Neural crest cell (in vitro differentiated cells): ENCODE data around the gene NOSIP. TPM values are rescaled to one million over a fixed set of nuclear protein-coding genes. Genes with fewer than 3 reads are reported as not detected.

Source experiments
- DNase-seq: peaks from one replicate; pipeline ENCODE4 v3.0.0; 2021; ENCODE audit warnings: low read depth, mixed read lengths, low spot score
- H3K27ac Mint-ChIP-seq: one replicate; pipeline ENCODE4 v1.8.0; 2021; ENCODE audit warnings: mild to moderate bottlenecking, mixed read lengths; ENCODE audit not compliant: unreplicated experiment
- H3K27me3 Mint-ChIP-seq: 2 replicates; pipeline ENCODE4 v1.8.0; 2021; ENCODE audit warnings: low read depth, mild to moderate bottlenecking, mixed read lengths
- H3K36me3 Mint-ChIP-seq: 2 replicates; pipeline ENCODE4 v1.8.0; 2021; ENCODE audit warnings: low read depth, mild to moderate bottlenecking, mixed read lengths
- H3K4me1 Mint-ChIP-seq: 2 replicates; pipeline ENCODE4 v1.8.0; 2021; ENCODE audit warnings: mixed read lengths
- H3K4me3 Mint-ChIP-seq: one replicate; pipeline ENCODE4 v1.8.0; 2021; ENCODE audit warnings: mild to moderate bottlenecking, mixed read lengths
- H3K9me3 Mint-ChIP-seq: 2 replicates; pipeline ENCODE4 v1.8.0; 2021; ENCODE audit warnings: mixed read lengths
- total RNA-seq: library from RNA; stranded (reverse); gene quantifications from 2 replicates; pipeline ENCODE4 v1.2.1, GENCODE V29; 2021
- TF ChIP-seq, protein P1 (sequence below): fragments of 200-600 bp; sonication (generic); conservative IDR thresholded peaks from 2 replicates; pipeline ENCODE4 v1.5.0; 2021; ENCODE audit warnings: antibody characterized with exemption, mild to moderate bottlenecking

Gene NOSIP
- total RNA-seq, 1 donor from 2014 or later, result 74.1 TPM

- Mint-ChIP-seq H3K27me3 (no peaks in the 10 kb centered on the region), H3K27ac (peak overlapping the region; percentile 57), H3K9me3 (no peaks in the 10 kb centered on the region), H3K4me1 (peaks cover 20% of the 10 kb centered on the region), H3K4me3 (no peak overlapping the region), H3K36me3 (no peaks in the 10 kb centered on the region)
- TF ChIP-seq, protein P1, sequence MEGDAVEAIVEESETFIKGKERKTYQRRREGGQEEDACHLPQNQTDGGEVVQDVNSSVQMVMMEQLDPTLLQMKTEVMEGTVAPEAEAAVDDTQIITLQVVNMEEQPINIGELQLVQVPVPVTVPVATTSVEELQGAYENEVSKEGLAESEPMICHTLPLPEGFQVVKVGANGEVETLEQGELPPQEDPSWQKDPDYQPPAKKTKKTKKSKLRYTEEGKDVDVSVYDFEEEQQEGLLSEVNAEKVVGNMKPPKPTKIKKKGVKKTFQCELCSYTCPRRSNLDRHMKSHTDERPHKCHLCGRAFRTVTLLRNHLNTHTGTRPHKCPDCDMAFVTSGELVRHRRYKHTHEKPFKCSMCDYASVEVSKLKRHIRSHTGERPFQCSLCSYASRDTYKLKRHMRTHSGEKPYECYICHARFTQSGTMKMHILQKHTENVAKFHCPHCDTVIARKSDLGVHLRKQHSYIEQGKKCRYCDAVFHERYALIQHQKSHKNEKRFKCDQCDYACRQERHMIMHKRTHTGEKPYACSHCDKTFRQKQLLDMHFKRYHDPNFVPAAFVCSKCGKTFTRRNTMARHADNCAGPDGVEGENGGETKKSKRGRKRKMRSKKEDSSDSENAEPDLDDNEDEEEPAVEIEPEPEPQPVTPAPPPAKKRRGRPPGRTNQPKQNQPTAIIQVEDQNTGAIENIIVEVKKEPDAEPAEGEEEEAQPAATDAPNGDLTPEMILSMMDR, result no peak
- no peak for DNase-seq
These were observed 6.1 kb downstream of the NOSIP start for GRCh38 chr19:49574206-49574755.

DNA sequence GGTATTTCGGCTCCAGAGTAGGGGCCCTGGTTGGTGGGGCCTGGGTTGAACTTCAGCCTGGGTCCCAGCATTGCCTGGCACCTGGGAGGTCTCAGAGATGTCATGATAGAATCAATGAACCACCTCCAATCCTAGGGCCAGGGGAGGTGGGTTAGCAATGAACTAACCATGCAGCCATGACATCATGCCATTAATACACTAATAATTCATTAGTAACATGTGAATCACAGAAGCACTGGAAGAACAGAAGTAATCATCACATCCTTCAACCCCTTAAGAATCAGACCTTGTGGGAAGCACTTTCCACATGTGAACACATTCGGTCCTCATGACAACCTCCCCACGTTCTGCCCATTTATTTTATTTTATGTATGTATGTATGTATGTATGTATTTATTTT, 6.9 kb downstream of the NOSIP start:
- Mint-ChIP-seq H3K4me1 (peaks cover 14% of the 10 kb centered on the region), H3K36me3 (no peaks in the 10 kb centered on the region), H3K9me3 (no peaks in the 10 kb centered on the region), H3K4me3 (no peak overlapping the region), H3K27ac (no peak overlapping the region), H3K27me3 (no peaks in the 10 kb centered on the region)
- no peak for DNase-seq
- TF ChIP-seq, protein P1, result no peak

DNA sequence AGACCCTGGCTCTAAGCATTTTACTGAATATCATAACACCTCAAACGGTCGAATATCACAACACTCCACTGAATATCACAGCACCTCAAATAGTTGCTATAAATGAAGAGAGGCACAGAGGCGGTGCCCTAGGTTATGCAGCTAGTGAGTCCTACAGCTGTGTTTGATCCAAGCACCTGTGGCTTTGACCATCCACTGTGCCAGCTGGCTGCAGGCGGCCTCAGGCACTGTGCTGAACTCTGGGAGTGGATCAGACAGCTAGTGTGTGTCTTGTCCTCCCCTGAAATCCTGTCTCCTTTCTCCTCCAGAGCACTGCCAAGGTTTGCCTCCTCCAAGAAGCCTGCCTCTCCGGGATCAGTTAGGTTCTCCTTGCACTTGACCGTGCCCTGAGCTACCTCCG, 7.3 kb downstream of the NOSIP start:
- no peak for DNase-seq
- H3K27ac Mint-ChIP-seq, result no peak overlapping the region
- no peaks in the 10 kb centered on the region for H3K9me3 Mint-ChIP-seq
- TF ChIP-seq, protein P1, result no peak
- peaks cover 14% of the 10 kb centered on the region for H3K4me1 Mint-ChIP-seq
- no peaks in the 10 kb centered on the region for H3K36me3 Mint-ChIP-seq
- H3K27me3 Mint-ChIP-seq, result no peaks in the 10 kb centered on the region
- H3K4me3 Mint-ChIP-seq, result no peak overlapping the region

GRCh38 chr19:49570997-49571676, 9.2 kb downstream of the NOSIP start:
- no peaks in the 10 kb centered on the region for H3K36me3 Mint-ChIP-seq
- DNase-seq, result no peak
- TF ChIP-seq, protein P1, result no peak
- no peak overlapping the region for H3K27ac Mint-ChIP-seq
- no peak overlapping the region for H3K4me3 Mint-ChIP-seq
- no peaks in the 10 kb centered on the region for H3K9me3 Mint-ChIP-seq
- no peaks in the 10 kb centered on the region for H3K27me3 Mint-ChIP-seq
- peaks cover 14% of the 10 kb centered on the region for H3K4me1 Mint-ChIP-seq

DNA sequence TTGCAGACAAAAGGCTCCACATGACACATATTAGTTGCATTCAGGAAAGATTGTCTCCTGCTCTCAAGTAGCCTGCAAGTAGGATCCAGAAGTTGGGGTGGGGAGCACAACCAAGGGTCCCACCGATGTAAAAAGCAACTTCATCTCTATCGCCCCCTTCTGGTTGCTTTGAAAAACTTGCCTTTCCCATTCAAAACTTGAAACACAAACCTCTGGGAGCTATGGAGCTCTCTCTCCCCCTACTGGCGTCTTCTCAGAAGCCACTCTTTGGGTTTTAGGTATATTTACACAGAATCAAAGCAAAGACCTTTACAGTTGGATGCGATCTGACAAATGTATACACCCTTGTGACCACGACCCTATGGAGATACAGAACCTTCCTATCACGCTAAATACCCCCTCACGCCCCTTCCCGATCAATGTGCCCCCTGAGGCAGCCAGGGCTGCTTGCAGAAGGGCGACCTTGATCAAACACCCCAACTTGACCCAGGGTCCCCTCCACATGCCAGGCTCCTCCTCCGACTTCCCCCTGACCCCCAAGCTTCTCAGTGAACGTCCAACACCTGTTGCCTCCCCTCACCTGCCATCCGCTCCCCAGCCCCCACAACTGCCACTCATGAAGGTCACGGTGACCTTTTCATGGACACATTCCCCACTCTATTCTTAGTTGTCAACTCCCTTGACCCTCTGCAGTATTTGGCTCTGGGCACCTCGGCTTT, 10.1 kb downstream of the NOSIP start:
- DNase-seq, result peak; percentile 62
- no peak overlapping the region for H3K27ac Mint-ChIP-seq
- H3K36me3 Mint-ChIP-seq, result no peaks in the 10 kb centered on the region
- H3K27me3 Mint-ChIP-seq, result no peaks in the 10 kb centered on the region
- H3K4me1 Mint-ChIP-seq, result peaks cover 14% of the 10 kb centered on the region
- peak overlapping the region; percentile 71 for H3K4me3 Mint-ChIP-seq
- H3K9me3 Mint-ChIP-seq, result no peaks in the 10 kb centered on the region
- TF ChIP-seq, protein P1, result peak; percentile 99
